Sigmoid colon (tissue), 7 donors: Measurements from ENCODE around the gene CTNND2. TPM values are rescaled to one million over a fixed set of nuclear protein-coding genes. Genes with fewer than 3 reads are reported as not detected.

ENCODE experiments used
- DNase-seq: peaks from one replicate; pipeline ENCODE4 v3.0.0-alpha.2; 2019
- H3K27ac ChIP-seq, 4 donors: fragments of 200-600 bp; sonication (generic); one replicate each; pipeline ENCODE4 v1.5.1; 2016 to 2019; ENCODE audit warnings: mild to moderate bottlenecking in 1 of 4
- H3K27me3 ChIP-seq, 3 donors: fragments of 200-600 bp; sonication (generic); one replicate each; pipeline ENCODE4 v1.5.1; 2019; ENCODE audit warnings: mild to moderate bottlenecking in 1 of 3
- H3K36me3 ChIP-seq, 4 donors: fragments of 200-600 bp; sonication (generic); one replicate each; pipeline ENCODE4 v1.5.1; 2016 to 2019
- H3K4me1 ChIP-seq, 4 donors: fragments of 200-600 bp; sonication (generic); one replicate each; pipeline ENCODE4 v1.5.1; 2017 to 2019
- H3K4me3 ChIP-seq, 4 donors: fragments of 200-600 bp; sonication (generic); one replicate each; pipeline ENCODE4 v1.5.1; 2017 to 2019; ENCODE audit warnings: mild to moderate bottlenecking in 2 of 4, moderate library complexity in 1 of 4
- H3K9me3 ChIP-seq, 4 donors: fragments of 200-600 bp in 3 of 4; sonication (generic) in 3 of 4; one replicate each; pipeline versions ENCODE4 v1.5.1 to v1.6.1; 2013 to 2019
- CTCF ChIP-seq, 4 experiments: fragments of 450-650 bp in 3 of 4; fragments of 200-600 bp in 1 of 4; IDR thresholded peaks; one replicate each; pipeline ENCODE4 v1.5.1; 2016 to 2019; ENCODE audit warnings: antibody characterized with exemption in 4 of 4, mild to moderate bottlenecking in 3 of 4, moderate library complexity in 2 of 4
- EP300 ChIP-seq, 4 donors: sonication (generic); formaldehyde crosslinking; IDR thresholded peaks; one replicate each; pipeline ENCODE4 v1.6.1; 2017; ENCODE audit warnings: antibody characterized with exemption in 4 of 4
- POLR2A ChIP-seq, 2 donors: fragments of 450-650 bp; IDR thresholded peaks; one replicate each; pipeline ENCODE4 v1.6.1; 2016; ENCODE audit warnings: antibody characterized with exemption in 2 of 2, mild to moderate bottlenecking in 2 of 2, moderate library complexity in 2 of 2
- POLR2AphosphoS5 ChIP-seq, 4 donors: sonication (generic); formaldehyde crosslinking; IDR thresholded peaks; one replicate each; pipeline ENCODE4 v1.6.1; 2017; ENCODE audit warnings: antibody characterized with exemption in 4 of 4
- WGBS, 2 donors: extraction: QIAGEN DNeasy Blood & Tissue Kit; methylation state at CpG; one replicate each; pipeline ENCODE4 v1.1.7; 2013; 5-methylcytosine and 5-hydroxymethylcytosine counted together
- intact Hi-C: fragments of 100-400 bp; cut with DNase I; formaldehyde crosslinking; loops from one replicate; pipeline ENCODE4 v1.15.1; 2023
- polyA plus RNA-seq, 3 donors: library from polyadenylated mRNA; stranded (reverse); fragments of 200-250 nt; gene quantifications; one replicate each; pipeline ENCODE4 v1.2.3, GENCODE V29; 2013
- total RNA-seq, 4 donors: library from RNA; depleted of rRNA; stranded (reverse); fragments of >200 nt; gene quantifications; one replicate each; pipeline ENCODE4 v1.1.0, GENCODE V29; 2016
- donor health status: healthy with polysubstance abuse.
- donor health status: Bipolar disorder and iron deficiency.
- donor health status: healthy.

CTNND2 gene
- total and polyA plus RNA-seq, 7 donors = 0.36 to 2.5 (median 0.84) TPM; not detected in 1

DNA sequence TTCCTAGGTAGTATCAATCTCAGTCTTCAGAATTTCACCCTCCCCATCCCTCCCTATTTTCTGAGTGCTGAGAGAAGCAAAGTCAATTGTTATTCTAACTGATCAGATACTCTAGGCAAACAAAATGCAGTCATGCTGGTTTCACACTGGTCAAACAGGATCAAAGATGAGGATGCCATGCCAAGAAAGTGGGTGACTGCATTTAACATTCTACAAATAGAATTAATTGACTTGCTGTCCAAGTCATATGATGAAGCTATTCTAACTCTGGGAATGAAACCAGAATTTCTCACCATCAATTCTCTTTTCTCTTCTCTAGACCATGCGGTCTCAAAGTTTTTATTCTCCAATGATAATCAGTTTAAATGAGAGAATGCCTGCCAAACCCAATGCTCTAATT, 112.5 kb downstream of the CTNND2 start:
- no peak overlapping the region for H3K27ac ChIP-seq
- H3K27me3 ChIP-seq = no peaks in the 10 kb centered on the region
- WGBS, 2 donors = 73 to 92% methylated on average over 1 of the region's 1 CpG
- TF ChIP-seq POLR2AphosphoS5 (IDR thresholded peaks at IDR 0.05) = no peak
- TF ChIP-seq POLR2A (IDR thresholded peaks at IDR 0.05) = no peak
- TF ChIP-seq CTCF (IDR thresholded peaks at IDR 0.05) = no peak
- no peak for TF ChIP-seq EP300 (IDR thresholded peaks at IDR 0.05)
- no peaks in the 10 kb centered on the region for H3K4me1 ChIP-seq
- no peaks in the 10 kb centered on the region for H3K36me3 ChIP-seq
- no peak for DNase-seq
- intact Hi-C loops = no loop called here
- no peak overlapping the region for H3K4me3 ChIP-seq
- H3K9me3 ChIP-seq = no peaks in the 10 kb centered on the region

DNA sequence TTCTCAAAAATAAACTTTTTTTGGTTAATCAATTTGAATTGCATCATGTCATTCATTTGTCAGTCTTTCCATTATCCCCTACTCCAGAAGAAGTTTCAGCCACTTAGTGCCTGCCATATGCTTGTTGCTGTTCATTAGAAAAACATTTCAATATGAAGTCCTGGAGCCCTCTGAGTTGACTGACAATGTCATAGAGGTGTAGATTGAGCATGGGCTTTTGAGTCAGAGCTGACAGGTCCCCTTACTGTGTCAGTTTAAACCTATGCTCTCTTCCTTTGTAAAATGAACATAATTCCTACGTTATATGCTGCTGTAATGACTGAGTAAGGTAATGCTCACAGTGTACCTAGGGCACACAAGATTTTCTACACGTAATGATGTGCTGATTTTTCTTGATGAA, 114.0 kb downstream of the CTNND2 start:
- intact Hi-C loops = no loop called here
- Histone ChIP-seq H3K36me3 (no peaks in the 10 kb centered on the region), H3K4me3 (no peak overlapping the region), H3K9me3 (no peaks in the 10 kb centered on the region), H3K27me3 (no peaks in the 10 kb centered on the region), H3K27ac (no peak overlapping the region), H3K4me1 (no peaks in the 10 kb centered on the region)
- WGBS, 2 donors = 41 to 49% methylated on average over 2 of the region's 2 CpGs
- no peak for DNase-seq
- TF ChIP-seq POLR2AphosphoS5 (IDR thresholded peaks at IDR 0.05) (no peak), CTCF (IDR thresholded peaks at IDR 0.05) (no peak), POLR2A (IDR thresholded peaks at IDR 0.05) (no peak), EP300 (IDR thresholded peaks at IDR 0.05) (no peak)

DNA sequence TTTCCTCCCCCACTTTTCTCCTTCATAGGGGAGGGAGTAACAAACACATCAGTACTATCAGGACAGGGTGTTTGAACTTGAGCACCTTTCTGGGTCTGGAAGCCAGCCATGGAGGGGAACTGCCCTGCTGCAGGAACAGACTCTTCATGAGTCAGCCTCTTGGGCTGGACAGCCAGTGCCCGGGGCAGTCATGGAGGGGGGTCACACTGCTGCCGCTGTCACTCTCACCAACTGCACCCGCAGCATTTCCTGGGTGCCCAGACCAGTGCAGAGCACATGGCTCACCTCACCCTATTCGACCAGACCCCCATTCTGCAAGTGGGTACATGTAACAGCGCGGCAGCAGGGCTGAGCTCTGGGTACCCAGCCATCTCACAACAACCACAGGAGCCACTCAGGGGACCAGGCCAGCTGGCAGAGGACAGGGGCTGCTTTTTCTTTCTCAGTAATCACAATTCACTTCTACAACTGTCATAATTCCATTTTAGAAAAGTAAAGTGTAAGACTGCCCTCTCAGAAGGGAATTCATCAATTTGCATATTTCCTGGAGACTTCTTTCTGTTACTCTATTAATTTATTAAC, 118.4 kb downstream of the CTNND2 start:
- 86 to 90% methylated on average over 6 of the region's 6 CpGs for WGBS, 2 donors
- no peaks in the 10 kb centered on the region for H3K36me3 ChIP-seq

DNA sequence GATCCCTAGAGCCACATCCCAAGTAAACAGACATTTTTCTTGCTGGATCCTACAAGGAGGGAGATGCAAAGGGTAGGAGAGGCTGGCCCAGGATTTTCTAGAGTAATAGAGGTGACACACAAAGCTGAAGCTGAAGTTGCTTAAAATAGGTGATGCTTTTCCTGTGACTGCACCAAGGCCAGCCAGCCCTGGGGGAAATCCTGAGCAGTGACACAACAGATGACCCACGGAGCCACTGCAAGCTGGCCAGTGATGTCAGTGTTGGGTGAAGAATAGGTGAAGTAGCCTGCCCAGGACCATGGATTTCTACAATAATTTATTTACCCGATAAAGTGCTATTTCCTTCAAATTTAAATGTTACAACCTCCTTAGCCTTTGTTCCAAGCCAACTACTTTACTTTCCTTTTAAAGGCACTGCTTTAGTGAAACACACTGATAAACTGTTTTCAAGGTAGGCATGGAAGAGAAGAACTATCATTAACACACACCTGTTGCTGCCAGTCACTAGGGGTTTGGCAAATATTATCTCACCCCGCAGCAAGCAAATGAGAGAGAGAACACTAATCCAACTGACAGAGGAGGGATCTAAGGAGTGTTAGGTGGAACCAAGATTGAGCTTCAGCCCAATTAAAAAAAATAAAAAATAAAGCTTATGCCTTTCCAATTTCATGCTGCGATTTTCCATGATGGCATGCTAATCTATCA, 123.5 kb downstream of the CTNND2 start:
- Histone ChIP-seq H3K36me3 (no peaks in the 10 kb centered on the region), H3K4me1 (no peaks in the 10 kb centered on the region), H3K27me3 (no peaks in the 10 kb centered on the region), H3K4me3 (no peak overlapping the region), H3K9me3 (no peaks in the 10 kb centered on the region), H3K27ac (no peak overlapping the region)
- no peak for TF ChIP-seq POLR2A (IDR thresholded peaks at IDR 0.05)
- TF ChIP-seq POLR2AphosphoS5 (IDR thresholded peaks at IDR 0.05) = no peak
- intact Hi-C loops = no loop called here
- WGBS, 2 donors = 81 to 83% methylated on average over 4 of the region's 4 CpGs
- DNase-seq = no peak

More for the DNA sequence above, 118.4 kb downstream of the CTNND2 start:
- no peak overlapping the region for H3K27ac ChIP-seq
- H3K27me3 ChIP-seq = no peaks in the 10 kb centered on the region
- no peaks in the 10 kb centered on the region for H3K4me1 ChIP-seq
- intact Hi-C loops = no loop called here
- DNase-seq = no peak
- no peaks in the 10 kb centered on the region for H3K9me3 ChIP-seq
- H3K4me3 ChIP-seq = no peak overlapping the region
- TF ChIP-seq POLR2AphosphoS5 (IDR thresholded peaks at IDR 0.05) (no peak), EP300 (IDR thresholded peaks at IDR 0.05) (no peak), CTCF (IDR thresholded peaks at IDR 0.05) (no peak), POLR2A (IDR thresholded peaks at IDR 0.05) (no peak)

DNA sequence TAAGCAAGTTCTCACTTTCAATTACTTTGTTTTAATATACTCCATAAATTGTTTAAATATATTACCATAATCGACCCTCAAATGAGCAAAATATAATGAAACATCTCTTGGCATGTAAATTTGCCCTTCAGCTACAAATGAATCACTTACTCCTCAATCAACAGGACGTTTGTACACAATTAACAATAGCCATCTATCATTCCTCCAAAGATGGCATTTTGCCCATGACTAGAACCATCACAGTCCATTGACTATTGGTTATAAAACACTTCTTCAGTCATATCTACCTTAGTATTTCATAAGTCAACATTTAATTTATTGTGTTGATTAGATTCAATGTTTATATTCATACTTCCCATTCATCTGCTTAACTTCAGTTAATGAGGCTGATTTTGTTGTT, 127.2 kb downstream of the CTNND2 start:
- DNase-seq = no peak
- no peaks in the 10 kb centered on the region for H3K36me3 ChIP-seq
- TF ChIP-seq POLR2A (IDR thresholded peaks at IDR 0.05) (no peak), POLR2AphosphoS5 (IDR thresholded peaks at IDR 0.05) (no peak), CTCF (IDR thresholded peaks at IDR 0.05) (no peak), EP300 (IDR thresholded peaks at IDR 0.05) (no peak)
- no peaks in the 10 kb centered on the region for H3K4me1 ChIP-seq
- no peaks in the 10 kb centered on the region for H3K27me3 ChIP-seq
- H3K9me3 ChIP-seq = no peaks in the 10 kb centered on the region
- no peak overlapping the region for H3K27ac ChIP-seq
- WGBS, 2 donors = 11 to 45% methylated on average over 2 of the region's 2 CpGs
- no peak overlapping the region for H3K4me3 ChIP-seq
- intact Hi-C loops = no loop called here
